SK-N-SH treated with all-trans-retinoic acid at 6 μM for 48 hours (cell line): ENCODE data around the gene TPRN.

Source experiments
- CSDC2 ChIP-seq: fragments of 250-450 bp; sonication (Bioruptor Pico); IDR thresholded peaks from 2 replicates; pipeline ENCODE4 v1.5.0; 2020; ENCODE audit warnings: mild to moderate bottlenecking, moderate library complexity
- SNAI2 ChIP-seq: fragments of 250-450 bp; sonication (Bioruptor Pico); IDR thresholded peaks from 2 replicates; pipeline ENCODE4 v1.5.0; 2020; ENCODE audit warnings: mild to moderate bottlenecking, moderate library complexity
- ZFP3 ChIP-seq: fragments of 250-450 bp; sonication (Bioruptor Pico); IDR thresholded peaks from 2 replicates; pipeline ENCODE4 v1.5.0; 2020; ENCODE audit warnings: mild to moderate bottlenecking, moderate library complexity
- TF ChIP-seq, protein P1 (sequence below): fragments of 250-450 bp; sonication (Bioruptor Pico); IDR thresholded peaks from 2 replicates; pipeline ENCODE4 v1.8.0; 2021; ENCODE audit warnings: low read depth, mild to moderate bottlenecking, moderate library complexity, borderline replicate concordance
- TF ChIP-seq, protein P2 (sequence below): fragments of 250-450 bp; sonication (Bioruptor Pico); IDR thresholded peaks from 2 replicates; pipeline ENCODE4 v1.8.0; 2020; ENCODE audit warnings: mild to moderate bottlenecking, moderate library complexity, borderline replicate concordance
- TF ChIP-seq, protein P3 (sequence below): fragments of 250-450 bp; sonication (Bioruptor Pico); IDR thresholded peaks from 2 replicates; pipeline ENCODE4 v1.5.1; 2021; ENCODE audit warnings: mild to moderate bottlenecking, moderate library complexity

DNA sequence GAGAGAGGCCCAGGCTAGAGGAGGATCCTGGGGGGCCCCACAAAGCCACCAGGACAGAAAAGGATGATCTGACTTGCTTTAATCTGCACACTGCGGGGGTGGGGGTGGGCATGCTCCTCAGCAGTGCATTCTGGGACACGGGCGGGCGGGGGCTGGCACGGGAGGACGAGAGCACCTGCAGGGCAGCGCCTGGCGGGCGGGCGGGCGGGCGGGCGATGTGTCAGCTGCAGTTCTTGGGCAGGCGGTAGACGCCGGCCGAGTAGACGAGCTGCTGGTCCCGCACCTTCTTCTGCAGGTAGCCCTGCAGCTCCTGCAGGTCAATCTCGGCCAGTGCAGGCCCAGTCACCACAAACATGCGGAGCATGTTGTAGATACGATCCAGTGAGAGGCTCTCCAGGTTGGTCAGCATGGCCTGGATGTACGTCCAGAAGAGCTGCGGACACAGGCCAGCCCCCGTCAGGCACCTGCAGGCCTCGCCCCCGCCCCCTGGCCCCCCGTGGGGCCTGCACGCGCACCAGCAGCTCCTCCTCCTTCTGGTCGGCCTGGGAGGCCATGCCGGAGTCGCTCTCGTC lies 25.7 kb downstream of the TPRN start:
- TF ChIP-seq SNAI2 (CRISPR knock-in tag) (no peak), CSDC2 (CRISPR knock-in tag) (no peak), ZFP3 (CRISPR knock-in tag) (no peak)
- TF ChIP-seq, protein P1, sequence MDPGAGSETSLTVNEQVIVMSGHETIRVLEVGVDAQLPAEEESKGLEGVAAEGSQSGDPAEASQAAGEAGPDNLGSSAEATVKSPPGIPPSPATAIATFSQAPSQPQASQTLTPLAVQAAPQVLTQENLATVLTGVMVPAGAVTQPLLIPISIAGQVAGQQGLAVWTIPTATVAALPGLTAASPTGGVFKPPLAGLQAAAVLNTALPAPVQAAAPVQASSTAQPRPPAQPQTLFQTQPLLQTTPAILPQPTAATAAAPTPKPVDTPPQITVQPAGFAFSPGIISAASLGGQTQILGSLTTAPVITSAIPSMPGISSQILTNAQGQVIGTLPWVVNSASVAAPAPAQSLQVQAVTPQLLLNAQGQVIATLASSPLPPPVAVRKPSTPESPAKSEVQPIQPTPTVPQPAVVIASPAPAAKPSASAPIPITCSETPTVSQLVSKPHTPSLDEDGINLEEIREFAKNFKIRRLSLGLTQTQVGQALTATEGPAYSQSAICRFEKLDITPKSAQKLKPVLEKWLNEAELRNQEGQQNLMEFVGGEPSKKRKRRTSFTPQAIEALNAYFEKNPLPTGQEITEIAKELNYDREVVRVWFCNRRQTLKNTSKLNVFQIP (CRISPR knock-in tag): no peak
- TF ChIP-seq, protein P2, sequence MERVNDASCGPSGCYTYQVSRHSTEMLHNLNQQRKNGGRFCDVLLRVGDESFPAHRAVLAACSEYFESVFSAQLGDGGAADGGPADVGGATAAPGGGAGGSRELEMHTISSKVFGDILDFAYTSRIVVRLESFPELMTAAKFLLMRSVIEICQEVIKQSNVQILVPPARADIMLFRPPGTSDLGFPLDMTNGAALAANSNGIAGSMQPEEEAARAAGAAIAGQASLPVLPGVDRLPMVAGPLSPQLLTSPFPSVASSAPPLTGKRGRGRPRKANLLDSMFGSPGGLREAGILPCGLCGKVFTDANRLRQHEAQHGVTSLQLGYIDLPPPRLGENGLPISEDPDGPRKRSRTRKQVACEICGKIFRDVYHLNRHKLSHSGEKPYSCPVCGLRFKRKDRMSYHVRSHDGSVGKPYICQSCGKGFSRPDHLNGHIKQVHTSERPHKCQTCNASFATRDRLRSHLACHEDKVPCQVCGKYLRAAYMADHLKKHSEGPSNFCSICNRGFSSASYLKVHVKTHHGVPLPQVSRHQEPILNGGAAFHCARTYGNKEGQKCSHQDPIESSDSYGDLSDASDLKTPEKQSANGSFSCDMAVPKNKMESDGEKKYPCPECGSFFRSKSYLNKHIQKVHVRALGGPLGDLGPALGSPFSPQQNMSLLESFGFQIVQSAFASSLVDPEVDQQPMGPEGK (CRISPR knock-in tag): no peak
- TF ChIP-seq, protein P3, sequence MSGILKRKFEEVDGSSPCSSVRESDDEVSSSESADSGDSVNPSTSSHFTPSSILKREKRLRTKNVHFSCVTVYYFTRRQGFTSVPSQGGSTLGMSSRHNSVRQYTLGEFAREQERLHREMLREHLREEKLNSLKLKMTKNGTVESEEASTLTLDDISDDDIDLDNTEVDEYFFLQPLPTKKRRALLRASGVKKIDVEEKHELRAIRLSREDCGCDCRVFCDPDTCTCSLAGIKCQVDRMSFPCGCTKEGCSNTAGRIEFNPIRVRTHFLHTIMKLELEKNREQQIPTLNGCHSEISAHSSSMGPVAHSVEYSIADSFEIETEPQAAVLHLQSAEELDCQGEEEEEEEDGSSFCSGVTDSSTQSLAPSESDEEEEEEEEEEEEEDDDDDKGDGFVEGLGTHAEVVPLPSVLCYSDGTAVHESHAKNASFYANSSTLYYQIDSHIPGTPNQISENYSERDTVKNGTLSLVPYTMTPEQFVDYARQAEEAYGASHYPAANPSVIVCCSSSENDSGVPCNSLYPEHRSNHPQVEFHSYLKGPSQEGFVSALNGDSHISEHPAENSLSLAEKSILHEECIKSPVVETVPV (CRISPR knock-in tag): no peak
